Duodenal mucosa (tissue), 2 donors: ENCODE results near the gene ANKRD60.
A peak's percentile ranks its signal among the peaks of the same experiment; 100 is the strongest.

ENCODE experiments used
- H3K27ac ChIP-seq: one replicate; pipeline ENCODE4 v1.7.0; 2013; ENCODE audit warnings: low read depth, low read length
- H3K27me3 ChIP-seq, 2 donors: one replicate each; pipeline ENCODE4 v1.7.0; 2013; ENCODE audit warnings: low read length in 2 of 2, control low read depth in 1 of 2; ENCODE audit not compliant: insufficient read depth in 2 of 2, control insufficient read depth in 1 of 2
- H3K36me3 ChIP-seq, 2 donors: one replicate each; pipeline ENCODE4 v1.7.0; 2013; ENCODE audit warnings: low read length in 2 of 2, control low read depth in 1 of 2; ENCODE audit not compliant: insufficient read depth in 2 of 2, control insufficient read depth in 1 of 2
- H3K4me1 ChIP-seq, 2 donors: one replicate each; pipeline ENCODE4 v1.7.0; 2013; ENCODE audit warnings: low read length in 2 of 2, control low read depth in 1 of 2; ENCODE audit not compliant: insufficient read depth in 2 of 2, control insufficient read depth in 1 of 2
- H3K4me3 ChIP-seq, 2 donors: one replicate each; pipeline ENCODE4 v1.7.0; 2013; ENCODE audit warnings: low read length in 2 of 2, low read depth in 1 of 2
- H3K9ac ChIP-seq, 2 donors: one replicate each; pipeline ENCODE4 v1.7.0; 2013; ENCODE audit warnings: low read length in 2 of 2, low read depth in 1 of 2
- H3K9me3 ChIP-seq, 2 donors: one replicate each; pipeline ENCODE4 v1.7.0; 2013; ENCODE audit warnings: low read length in 2 of 2, control low read depth in 1 of 2; ENCODE audit not compliant: control insufficient read depth in 1 of 2

Gene ANKRD60

GRCh38 chr20:58228484-58229197 lies at the start of gene ANKRD60:
Gene ANKRD60 (minus strand): TSS chr20:58228653. CDS start chr20:58228653, 0 bp downstream.
- H3K4me3 ChIP-seq, result peak within 1 kb of the TSS; percentile 28 to 33

GRCh38 chr20:58277578-58278472 lies 49.4 kb upstream of the ANKRD60 start:
- H3K9me3 ChIP-seq, result no peaks in the 10 kb centered on the region
- no peak overlapping the region for H3K4me3 ChIP-seq
- no peak overlapping the region for H3K27ac ChIP-seq
- H3K9ac ChIP-seq, result no peak overlapping the region
- no peaks in the 10 kb centered on the region for H3K27me3 ChIP-seq
- no peaks in the 10 kb centered on the region for H3K36me3 ChIP-seq
- H3K4me1 ChIP-seq, result no peaks in the 10 kb centered on the region

More at GRCh38 chr20:58228484-58229197, at the start of gene ANKRD60:
- peaks cover 28 to 30% of the 10 kb centered on the region in 2 donors for H3K27me3 ChIP-seq
- H3K36me3 ChIP-seq, result no peaks in the 10 kb centered on the region
- no peaks in the 10 kb centered on the region for H3K9me3 ChIP-seq
- H3K27ac ChIP-seq, result no peak within 1 kb of the TSS
- peaks cover 0 to 4% of the 10 kb centered on the region in 2 donors for H3K4me1 ChIP-seq
- H3K9ac ChIP-seq, result no peak within 1 kb of the TSS

GRCh38 chr20:58277107-58277506 lies 48.7 kb upstream of the ANKRD60 start:
- H3K36me3 ChIP-seq, result no peaks in the 10 kb centered on the region
- no peaks in the 10 kb centered on the region for H3K9me3 ChIP-seq
- H3K27ac ChIP-seq, result no peak overlapping the region
- no peaks in the 10 kb centered on the region for H3K27me3 ChIP-seq
- no peak overlapping the region for H3K9ac ChIP-seq
- no peaks in the 10 kb centered on the region for H3K4me1 ChIP-seq
- no peak overlapping the region for H3K4me3 ChIP-seq

GRCh38 chr20:58274384-58274783 lies 45.9 kb upstream of the ANKRD60 start:
- Histone ChIP-seq H3K36me3 (peaks cover 0 to under 1% of the 10 kb centered on the region in 2 donors), H3K9ac (no peak overlapping the region), H3K27me3 (no peaks in the 10 kb centered on the region), H3K27ac (no peak overlapping the region), H3K4me3 (no peak overlapping the region), H3K4me1 (no peaks in the 10 kb centered on the region), H3K9me3 (no peaks in the 10 kb centered on the region)

GRCh38 chr20:58271606-58272351 lies 43.3 kb upstream of the ANKRD60 start:
- H3K4me3 ChIP-seq, result no peak overlapping the region
- H3K9me3 ChIP-seq, result no peaks in the 10 kb centered on the region
- H3K9ac ChIP-seq, result no peak overlapping the region
- H3K36me3 ChIP-seq, result peaks cover 0 to 16% of the 10 kb centered on the region in 2 donors
- no peak overlapping the region for H3K27ac ChIP-seq
- H3K27me3 ChIP-seq, result no peaks in the 10 kb centered on the region
- peaks cover 0 to 9% of the 10 kb centered on the region in 2 donors for H3K4me1 ChIP-seq

GRCh38 chr20:58268936-58269619 lies 40.6 kb upstream of the ANKRD60 start:
- H3K4me1 ChIP-seq, result peaks cover 0 to 9% of the 10 kb centered on the region in 2 donors
- H3K9me3 ChIP-seq, result no peaks in the 10 kb centered on the region
- H3K9ac ChIP-seq, result no peak overlapping the region
- H3K27me3 ChIP-seq, result no peaks in the 10 kb centered on the region
- no peak overlapping the region for H3K4me3 ChIP-seq
- no peak overlapping the region for H3K27ac ChIP-seq
- H3K36me3 ChIP-seq, result peaks cover 0 to 35% of the 10 kb centered on the region in 2 donors

- H3K9me3 ChIP-seq, result no peaks in the 10 kb centered on the region
- no peak overlapping the region for H3K4me3 ChIP-seq
- H3K27me3 ChIP-seq, result no peaks in the 10 kb centered on the region
- peaks cover 0 to 37% of the 10 kb centered on the region in 2 donors for H3K36me3 ChIP-seq
- no peak overlapping the region for H3K9ac ChIP-seq
- no peak overlapping the region for H3K27ac ChIP-seq
- H3K4me1 ChIP-seq, result peaks cover 0 to 9% of the 10 kb centered on the region in 2 donors
Measured at GRCh38 chr20:58268421-58268821, 40.0 kb upstream of the ANKRD60 start.

GRCh38 chr20:58267389-58268215 lies 39.1 kb upstream of the ANKRD60 start:
- H3K36me3 ChIP-seq, result peaks cover 0 to 37% of the 10 kb centered on the region in 2 donors
- H3K4me3 ChIP-seq, result no peak overlapping the region
- no peaks in the 10 kb centered on the region for H3K27me3 ChIP-seq
- peaks cover 0 to 9% of the 10 kb centered on the region in 2 donors for H3K4me1 ChIP-seq
- no peak overlapping the region for H3K27ac ChIP-seq
- no peak overlapping the region for H3K9ac ChIP-seq
- no peaks in the 10 kb centered on the region for H3K9me3 ChIP-seq

GRCh38 chr20:58264271-58264670 lies 35.8 kb upstream of the ANKRD60 start:
- H3K36me3 ChIP-seq, result peaks cover 0 to 36% of the 10 kb centered on the region in 2 donors
- no peak overlapping the region for H3K4me3 ChIP-seq
- H3K9me3 ChIP-seq, result no peaks in the 10 kb centered on the region
- H3K27ac ChIP-seq, result no peak overlapping the region
- no peak overlapping the region for H3K9ac ChIP-seq
- no peaks in the 10 kb centered on the region for H3K27me3 ChIP-seq
- H3K4me1 ChIP-seq, result peaks cover 0 to 9% of the 10 kb centered on the region in 2 donors
